Panc1 (cell line): ENCODE data around the gene TTC38.

ENCODE experiments used
- CTCF ChIP-seq: fragments of 450-650 bp; IDR thresholded peaks from 2 replicates; pipeline ENCODE4 v1.5.1; 2017; ENCODE audit warnings: mild to moderate bottlenecking
- POLR2AphosphoS5 ChIP-seq: IDR thresholded peaks from 2 replicates; pipeline ENCODE4 v1.6.1; 2012; ENCODE audit warnings: mild to moderate bottlenecking, low read depth, low read length, moderate library complexity
- REST ChIP-seq, 2 experiments: IDR thresholded peaks; 2 replicates each; pipeline ENCODE4 v1.6.1; 2011 to 2012; ENCODE audit warnings: low read depth in 2 of 2, control low read depth in 1 of 2, low read length in 1 of 2, mild to moderate bottlenecking in 1 of 2, moderate library complexity in 1 of 2; ENCODE audit not compliant: insufficient read depth in 1 of 2

GRCh38 chr22:46225631-46226030 lies 42.2 kb upstream of the TTC38 start:
- no peak for TF ChIP-seq CTCF
- no peak for TF ChIP-seq POLR2AphosphoS5
- TF ChIP-seq REST (IDR thresholded peaks at IDR 0.05; ENCODE audit: insufficient read depth in 1 of 2, low read depth in 2 of 2, low read length in 1 of 2), result no peak
